BJ (cell line): ENCODE data around the gene CD6. TPM values are rescaled to one million over a fixed set of nuclear protein-coding genes. Genes with fewer than 3 reads are reported as not detected.

Experiments used
- CTCF ChIA-PET: fragments of 350-600 bp; formaldehyde crosslinking; extraction: SDS; loops from one replicate; lab custom pipeline; 2021; ENCODE audit warnings: antibody characterized with exemption, inconsistent platforms; lab: Yijun Ruan, JAX
- POLR2A ChIA-PET: fragments of 300-600 bp; sonication (Branson Sonifier 250); formaldehyde crosslinking; extraction: SDS; loops from one replicate; lab custom pipeline; 2021; ENCODE audit warnings: antibody characterized with exemption; lab: Charles Lee
- DNase-seq: peaks from one replicate; pipeline ENCODE4 v3.0.0-alpha.2; 2011; ENCODE audit warnings: low read depth
- H3K27me3 ChIP-seq: 2 replicates; pipeline ENCODE4 v1.6.0; 2011; ENCODE audit warnings: low read length; ENCODE audit not compliant: control insufficient read depth, insufficient read depth
- H3K36me3 ChIP-seq: 2 replicates; pipeline ENCODE4 v1.5.1; 2011; ENCODE audit warnings: low read length; ENCODE audit not compliant: control insufficient read depth, insufficient read depth
- H3K4me3 ChIP-seq: 2 replicates; pipeline ENCODE4 v1.5.1; 2011; ENCODE audit warnings: low read depth, mild to moderate bottlenecking, control low read depth, low read length
- CTCF ChIP-seq: IDR thresholded peaks from 2 replicates; pipeline ENCODE4 v1.5.1; 2011; ENCODE audit warnings: low read depth, mild to moderate bottlenecking, control low read depth, inconsistent platforms, low read length, moderate library complexity; ENCODE audit not compliant: insufficient read depth
- polyA plus RNA-seq: library from polyadenylated mRNA; depleted of rRNA; stranded (reverse); fragments of >200 nt; gene quantifications from 2 replicates; pipeline ENCODE4 v1.2.3, GENCODE V29; 2011

The CD6 gene
- polyA plus RNA-seq, 1 experiment, result not detected

GRCh38 chr11:61026121-61027031, 54.9 kb downstream of the CD6 start:
- Histone ChIP-seq H3K36me3 (no peaks in the 10 kb centered on the region), H3K4me3 (no peak overlapping the region), H3K27me3 (peaks cover 9% of the 10 kb centered on the region)
- TF ChIP-seq CTCF, result no peak
- POLR2A ChIA-PET, result no interaction called here
- DNase-seq, result no peak
- CTCF ChIA-PET, result no interaction called here

GRCh38 chr11:61027141-61027840, 55.8 kb downstream of the CD6 start:
- DNase-seq, result no peak
- CTCF ChIA-PET, result no interaction called here
- TF ChIP-seq CTCF, result no peak
- POLR2A ChIA-PET, result no interaction called here
- peaks cover 8% of the 10 kb centered on the region for H3K27me3 ChIP-seq
- no peak overlapping the region for H3K4me3 ChIP-seq
- no peaks in the 10 kb centered on the region for H3K36me3 ChIP-seq

GRCh38 chr11:61028135-61028729, 56.8 kb downstream of the CD6 start:
- no peak for TF ChIP-seq CTCF
- ChIA-PET CTCF (no interaction called here), POLR2A (no interaction called here)

GRCh38 chr11:61032824-61033223, 61.3 kb downstream of the CD6 start:
- no peak for DNase-seq

More at GRCh38 chr11:61028135-61028729, 56.8 kb downstream of the CD6 start:
- H3K27me3 ChIP-seq, result peaks cover 6% of the 10 kb centered on the region
- H3K36me3 ChIP-seq, result no peaks in the 10 kb centered on the region
- DNase-seq, result no peak
- no peak overlapping the region for H3K4me3 ChIP-seq

More at GRCh38 chr11:61032824-61033223, 61.3 kb downstream of the CD6 start:
- Histone ChIP-seq H3K36me3 (no peaks in the 10 kb centered on the region), H3K27me3 (peaks cover 2% of the 10 kb centered on the region; the same call in 1 of the 2 replicates), H3K4me3 (no peak overlapping the region)
- TF ChIP-seq CTCF, result no peak
- ChIA-PET CTCF (no interaction called here), POLR2A (no interaction called here)
